Camera-type eye (tissue), 1 donor: ENCODE data around the gene OR2T2. TPM values are rescaled to one million over a fixed set of nuclear protein-coding genes. Genes with fewer than 3 reads are reported as not detected.

Source experiments
- total RNA-seq: library from RNA; depleted of rRNA; stranded (reverse); fragments of >200 nt; gene quantifications from one replicate; pipeline ENCODE4 v1.2.3, GENCODE V29; 2014

Gene OR2T2
- total RNA-seq: not detected

DNA sequence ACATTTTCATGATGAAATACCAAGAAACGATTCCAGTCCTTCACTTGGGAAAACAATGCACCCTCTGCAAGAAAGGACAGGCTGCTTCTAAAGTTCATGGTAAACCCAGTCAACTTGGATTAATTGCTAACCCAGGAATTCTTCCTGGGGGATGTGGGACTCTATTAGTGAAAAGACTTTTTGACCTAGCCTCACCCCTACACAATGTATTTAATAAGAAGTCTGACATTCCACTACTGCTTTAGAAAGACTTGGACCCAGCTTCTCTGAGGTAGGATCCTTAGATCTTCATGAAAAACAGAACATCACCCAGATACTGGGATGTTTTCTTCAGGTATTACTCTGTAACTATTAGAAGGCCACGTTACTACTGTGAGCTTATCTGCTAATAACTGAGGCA is at the start of gene OR2T2:
OR2T2 (plus strand) TSS at position 239 of the 400 bp plus-strand sequence. CDS start 7,161 bp downstream, outside the sequence.

GRCh38 chr1:248402748-248403147 is 42.7 kb upstream of the OR2T2 start, which contains the start of gene OR2T1:
TSS of gene OR2T1 (plus strand) at chr1:248403048. CDS start at chr1:248406148, 3,100 bp downstream.

DNA sequence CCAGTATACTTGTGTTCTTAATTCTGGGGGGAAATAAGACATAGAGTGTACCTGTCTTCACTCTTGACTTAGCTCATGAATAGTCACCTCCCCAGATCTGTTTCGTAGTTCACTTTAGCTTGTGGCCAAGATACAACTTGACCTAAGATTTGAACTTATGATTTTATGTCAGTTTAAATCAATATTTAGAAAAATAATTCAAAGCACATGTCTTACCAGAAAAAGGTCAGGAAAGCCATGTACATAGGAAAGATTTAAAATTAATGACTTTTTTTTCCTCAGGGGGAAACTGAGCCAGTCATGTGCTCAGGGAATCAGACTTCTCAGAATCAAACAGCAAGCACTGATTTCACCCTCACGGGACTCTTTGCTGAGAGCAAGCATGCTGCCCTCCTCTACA is 27.6 kb downstream of the OR2T2 start, which contains the start of gene OR2T3:
OR2T3 (plus strand) TSS at position 301 of the 400 bp plus-strand sequence; CDS start at position 301, 0 bp downstream.

GRCh38 chr1:248488289-248488688 is 42.9 kb downstream of the OR2T2 start, which contains the start of gene OR2T5:
TSS of gene OR2T5 (plus strand) at chr1:248488589. CDS start at chr1:248488589, 0 bp downstream.

Other genes with a start within 250 kb of the OR2T2 start
- gene OR2M3, start 248.4 kb upstream of the OR2T2 start, total RNA-seq: not detected
- not detected for gene OR2M4, start 214.2 kb upstream of the OR2T2 start, total RNA-seq
- gene OR2T33, start 167.7 kb upstream of the OR2T2 start, total RNA-seq: not detected
- gene OR2T12, start 142.2 kb upstream of the OR2T2 start, total RNA-seq: not detected
- not detected for gene OR2M7, start 121.1 kb upstream of the OR2T2 start, total RNA-seq
- not detected for gene OR14C36, start 96.9 kb upstream of the OR2T2 start, total RNA-seq
- not detected for gene OR2T4, start 84.0 kb upstream of the OR2T2 start, total RNA-seq
- not detected for gene OR2T6, start 69.9 kb upstream of the OR2T2 start, total RNA-seq
- not detected for gene OR2T1, start 42.6 kb upstream of the OR2T2 start, total RNA-seq
- not detected for gene OR2T3, start 27.7 kb downstream of the OR2T2 start, total RNA-seq
- gene OR2T5, start 43.0 kb downstream of the OR2T2 start, total RNA-seq: not detected
- not detected for gene OR2G6, start 62.4 kb downstream of the OR2T2 start, total RNA-seq
- not detected for gene OR2T29, start 117.1 kb downstream of the OR2T2 start, total RNA-seq
- not detected for gene OR2T34, start 129.1 kb downstream of the OR2T2 start, total RNA-seq
- not detected for gene OR2T10, start 152.1 kb downstream of the OR2T2 start, total RNA-seq
- gene OR2T11, start 189.5 kb downstream of the OR2T2 start, total RNA-seq: not detected
- gene OR2T35, start 199.6 kb downstream of the OR2T2 start, total RNA-seq: not detected
- not detected for gene OR2T27, start 209.9 kb downstream of the OR2T2 start, total RNA-seq